COLO668 (cell line): Measurements from ENCODE around the gene TOGARAM2.

ENCODE experiments used
- DNase-seq: peaks from one replicate; lab custom pipeline; 2025; ENCODE audit not compliant: unreplicated experiment; lab: John Stamatoyannopoulos, UW

Gene TOGARAM2

DNA sequence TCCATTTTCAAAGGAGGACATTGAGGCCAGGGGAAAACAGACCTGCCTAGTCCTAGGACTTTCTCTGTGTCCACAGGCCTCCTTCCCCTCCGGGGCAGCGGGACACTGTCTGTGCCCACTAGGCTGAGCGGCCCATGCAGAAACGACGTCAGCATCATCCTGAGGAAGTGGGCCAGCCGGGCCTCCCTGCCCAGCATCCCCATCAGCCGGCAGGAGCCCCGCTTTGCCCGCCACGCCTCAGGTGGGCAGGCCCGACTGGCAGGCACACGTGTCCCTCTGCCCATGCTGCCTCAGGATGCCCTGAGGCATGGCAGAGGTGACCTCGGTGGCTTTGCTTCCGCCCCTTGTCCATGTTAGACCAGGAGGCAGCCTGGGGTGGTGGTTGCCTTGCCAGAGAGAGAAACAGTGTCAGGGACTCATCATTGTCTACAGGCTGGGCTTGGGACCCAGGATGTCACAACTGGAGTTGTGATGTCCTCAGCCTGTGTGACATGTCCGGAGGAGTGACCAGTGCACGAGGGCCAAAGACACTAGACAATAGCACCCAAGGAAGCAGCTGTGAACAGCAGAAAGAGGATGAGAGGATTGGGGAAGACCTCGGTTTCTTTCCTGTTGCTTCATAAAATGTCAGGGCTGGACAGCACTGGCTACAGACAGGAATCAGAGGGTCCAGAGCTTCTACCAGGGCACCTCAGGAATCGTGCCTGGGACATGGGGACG is 36.8 kb downstream of the TOGARAM2 start:
- no peak for DNase-seq

DNA sequence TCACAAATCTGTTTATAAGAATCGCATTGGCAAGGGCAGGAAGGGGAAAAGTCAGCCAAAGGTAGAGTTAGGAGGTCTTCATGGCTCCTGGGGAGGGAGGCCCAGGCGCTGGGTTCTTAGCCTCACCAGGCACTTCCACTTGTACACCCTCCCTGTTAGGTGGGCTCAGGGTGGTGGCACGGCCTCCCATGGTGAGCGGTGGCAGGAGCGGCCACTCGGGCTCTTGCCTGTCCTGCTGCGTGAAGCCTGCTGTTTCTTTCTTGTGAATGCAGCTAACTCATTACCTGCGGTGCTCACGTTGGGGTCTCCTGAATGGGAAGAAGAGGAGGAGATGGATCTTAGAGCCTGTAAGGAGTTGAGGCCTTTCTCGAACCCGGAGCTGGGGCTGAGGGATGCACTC is 40.8 kb downstream of the TOGARAM2 start:
- DNase-seq: no peak

DNA sequence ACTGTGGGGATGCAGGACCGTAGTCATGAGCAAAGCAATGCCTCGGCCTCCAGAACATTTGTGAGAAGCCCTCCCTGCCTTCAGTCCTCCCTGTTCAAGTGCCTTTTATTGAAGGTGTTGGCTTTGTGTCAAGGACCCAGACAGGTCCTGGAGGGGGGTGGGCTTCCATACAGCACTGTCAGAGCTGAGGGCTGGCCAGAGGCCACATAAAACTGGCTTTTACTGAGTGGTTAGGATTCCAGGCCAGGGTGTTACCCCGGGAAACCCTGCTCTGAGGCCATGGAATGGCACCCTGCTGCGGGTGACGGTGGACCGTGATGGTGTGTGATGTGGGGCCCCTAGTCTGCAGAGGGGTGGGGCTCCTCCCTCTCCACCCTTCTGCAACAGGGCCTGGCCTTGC is 41.6 kb downstream of the TOGARAM2 start:
- no peak for DNase-seq

DNA sequence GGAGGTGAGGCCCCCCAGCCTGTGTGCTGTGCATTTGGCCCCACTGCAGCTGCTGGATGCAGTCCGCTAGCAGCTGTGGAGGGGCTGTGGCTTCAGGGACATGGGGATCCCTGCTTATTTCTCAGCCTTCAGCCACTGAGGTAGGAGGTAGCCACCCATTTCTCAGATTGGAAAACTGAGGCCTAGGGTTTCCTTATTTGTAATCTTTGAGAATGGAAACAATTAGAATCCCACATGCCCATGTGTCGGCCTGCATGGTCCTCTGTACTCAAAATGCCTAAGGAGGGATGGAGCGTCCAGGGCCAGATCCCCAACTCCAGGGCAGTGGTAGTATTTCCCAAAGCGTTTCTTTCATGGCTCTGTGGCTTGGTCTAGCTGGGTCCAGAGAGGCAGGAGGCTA is 42.1 kb downstream of the TOGARAM2 start:
- no peak for DNase-seq

DNA sequence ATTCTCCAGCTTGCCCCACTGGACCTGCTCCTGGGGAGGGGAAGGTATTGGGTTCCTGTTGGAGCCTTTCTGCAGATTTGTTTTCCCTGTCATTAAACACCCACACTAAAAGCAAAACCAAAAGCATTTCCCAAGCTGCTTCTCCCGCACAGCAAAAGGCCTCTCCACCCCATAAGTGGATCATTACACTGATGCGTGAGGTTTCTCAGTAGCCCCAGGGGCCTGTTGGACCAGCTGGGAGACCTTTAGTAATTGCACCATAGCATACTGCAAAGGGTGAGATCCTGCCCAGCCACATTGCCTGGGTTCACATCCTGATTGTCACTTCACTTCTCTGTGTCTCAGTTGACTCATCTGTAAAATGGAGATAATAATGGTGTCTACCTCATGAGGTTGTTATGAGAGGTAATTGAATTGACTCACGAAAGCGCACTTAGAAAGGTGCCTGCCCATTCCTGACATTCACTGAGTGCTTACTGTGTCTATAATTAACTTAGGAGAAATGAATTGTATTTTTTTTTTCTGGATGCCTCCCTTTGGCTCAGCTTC is 43.9 kb downstream of the TOGARAM2 start:
- no peak for DNase-seq

DNA sequence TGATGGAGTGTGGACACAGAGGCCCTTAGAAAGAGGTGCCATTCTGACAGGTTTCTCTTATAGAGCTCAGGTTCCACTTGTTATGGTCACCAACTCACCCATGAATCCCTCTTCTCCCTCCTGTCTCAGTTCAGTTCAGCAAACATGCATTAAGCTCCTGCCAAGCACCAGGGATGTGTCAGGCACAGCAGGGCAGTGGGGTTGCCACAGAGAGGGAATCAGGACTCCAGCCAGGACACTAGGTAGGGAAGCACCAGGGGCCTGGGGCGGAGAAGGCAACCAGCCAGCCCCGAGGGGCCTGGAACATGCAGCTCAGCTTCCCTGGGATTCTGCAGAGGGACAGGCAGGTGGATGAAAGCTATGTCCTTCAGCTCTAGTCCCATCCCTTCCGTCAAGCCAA is 44.6 kb downstream of the TOGARAM2 start:
- no peak for DNase-seq

DNA sequence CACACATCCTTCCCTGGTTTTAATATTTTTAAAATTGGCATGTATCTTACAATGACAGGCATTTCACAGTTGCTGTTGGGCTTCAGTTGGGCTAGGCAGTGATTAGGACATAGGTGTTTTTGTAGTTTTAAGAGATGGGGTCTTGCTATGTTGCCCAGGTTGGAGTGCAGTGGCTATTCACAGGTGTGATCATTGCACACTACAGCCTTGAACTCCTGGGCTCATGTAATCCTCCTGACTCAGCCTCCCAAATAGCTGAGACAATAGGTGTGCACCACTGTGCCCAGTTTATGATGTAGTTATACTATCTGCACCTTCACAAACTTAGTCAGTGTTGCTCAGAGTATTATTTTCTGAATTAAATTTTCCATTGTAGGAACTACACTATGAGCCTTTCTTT is 49.9 kb downstream of the TOGARAM2 start:
- DNase-seq: no peak

DNA sequence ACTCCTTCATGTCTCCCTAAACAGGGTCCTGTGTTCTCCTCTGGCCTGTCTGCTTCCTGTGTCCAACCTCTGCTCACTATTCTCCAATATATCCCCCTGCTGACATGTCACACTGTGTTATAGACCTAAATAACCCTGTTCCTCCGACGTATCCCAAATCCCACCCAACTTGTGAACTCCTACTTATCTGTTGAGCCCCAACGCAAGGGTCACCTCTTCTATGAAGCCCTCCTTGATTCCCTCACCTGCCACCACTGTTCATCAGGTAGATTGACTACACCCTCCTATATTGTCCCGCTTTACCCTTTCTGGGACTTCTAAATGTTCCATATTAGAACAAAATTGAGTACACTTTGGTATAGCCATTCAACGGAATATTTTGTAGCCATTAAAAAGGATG is 51.1 kb downstream of the TOGARAM2 start:
- DNase-seq: no peak

DNA sequence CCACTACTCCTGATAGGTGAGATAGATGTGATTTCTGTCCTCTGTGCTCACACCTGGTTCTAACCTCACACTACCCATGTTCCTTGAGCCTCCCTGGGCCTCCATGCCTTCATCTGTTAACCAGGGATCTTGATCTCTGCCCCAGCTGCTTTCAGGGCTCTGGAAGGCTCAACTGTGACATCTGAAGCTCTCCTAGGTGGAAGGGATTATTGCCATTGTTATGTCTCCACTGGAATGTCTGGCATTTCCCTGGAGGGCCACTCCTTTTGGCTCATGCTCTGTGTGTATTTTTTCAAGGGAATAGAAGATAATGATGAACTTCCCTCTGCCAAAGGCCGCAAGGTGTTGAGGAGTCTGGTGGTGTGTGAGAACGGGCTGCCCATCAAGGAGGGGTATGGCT is 52.1 kb downstream of the TOGARAM2 start:
- DNase-seq: no peak

DNA sequence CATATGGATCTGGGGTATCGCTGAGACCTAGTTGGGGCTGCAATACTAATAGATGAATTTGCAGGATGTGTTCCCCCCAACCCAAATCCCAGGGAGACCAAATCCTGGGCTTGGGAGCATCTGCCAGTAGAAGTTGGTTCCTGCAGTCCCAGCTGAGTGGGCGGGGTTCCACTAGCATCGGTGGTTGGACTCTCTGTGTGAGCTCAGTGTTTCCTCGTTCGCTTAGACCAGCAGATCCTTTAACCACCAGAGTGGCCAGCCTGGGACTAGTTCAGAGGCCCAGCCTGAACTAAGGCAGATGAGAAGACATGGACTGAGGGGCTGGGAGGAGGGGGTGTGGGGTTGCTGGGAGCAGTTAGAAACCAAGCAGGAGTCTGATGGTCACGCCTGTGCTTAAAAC is 52.6 kb downstream of the TOGARAM2 start:
- no peak for DNase-seq

DNA sequence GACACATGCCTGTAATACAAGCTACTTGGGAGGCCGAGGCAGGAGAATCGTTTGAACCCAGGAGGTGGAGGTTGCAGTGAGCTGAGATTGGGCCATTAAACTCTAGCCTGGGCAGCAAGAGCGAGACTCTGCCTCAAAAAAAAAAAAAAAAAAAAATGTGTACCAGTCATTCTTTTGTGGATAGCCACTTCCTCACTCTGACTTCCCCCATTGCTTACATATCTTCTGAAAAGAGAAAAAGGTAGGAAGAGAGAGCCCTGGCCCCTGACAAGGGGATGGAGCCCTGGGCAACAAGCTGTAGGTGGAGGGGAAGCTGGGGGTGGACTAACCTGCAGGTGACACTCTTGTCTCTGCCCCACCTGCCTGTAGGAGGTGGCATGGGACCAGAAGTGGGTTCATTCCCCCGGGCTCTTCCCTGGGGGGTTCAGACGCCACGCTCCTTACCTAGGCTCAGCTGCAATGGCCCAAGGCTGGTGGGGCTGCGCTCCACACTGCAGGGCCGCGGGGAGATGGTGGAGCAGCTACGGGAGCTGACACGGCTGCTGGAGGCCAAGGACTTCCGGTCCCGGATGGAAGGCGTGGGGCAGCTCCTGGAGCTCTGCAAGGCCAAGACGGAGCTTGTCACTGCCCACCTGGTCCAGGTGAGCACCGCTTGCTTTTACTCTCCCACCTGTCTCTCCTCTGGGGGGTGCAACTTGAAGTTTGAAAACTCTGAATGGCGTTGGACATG is 54.1 kb downstream of the TOGARAM2 start:
- DNase-seq: no peak

DNA sequence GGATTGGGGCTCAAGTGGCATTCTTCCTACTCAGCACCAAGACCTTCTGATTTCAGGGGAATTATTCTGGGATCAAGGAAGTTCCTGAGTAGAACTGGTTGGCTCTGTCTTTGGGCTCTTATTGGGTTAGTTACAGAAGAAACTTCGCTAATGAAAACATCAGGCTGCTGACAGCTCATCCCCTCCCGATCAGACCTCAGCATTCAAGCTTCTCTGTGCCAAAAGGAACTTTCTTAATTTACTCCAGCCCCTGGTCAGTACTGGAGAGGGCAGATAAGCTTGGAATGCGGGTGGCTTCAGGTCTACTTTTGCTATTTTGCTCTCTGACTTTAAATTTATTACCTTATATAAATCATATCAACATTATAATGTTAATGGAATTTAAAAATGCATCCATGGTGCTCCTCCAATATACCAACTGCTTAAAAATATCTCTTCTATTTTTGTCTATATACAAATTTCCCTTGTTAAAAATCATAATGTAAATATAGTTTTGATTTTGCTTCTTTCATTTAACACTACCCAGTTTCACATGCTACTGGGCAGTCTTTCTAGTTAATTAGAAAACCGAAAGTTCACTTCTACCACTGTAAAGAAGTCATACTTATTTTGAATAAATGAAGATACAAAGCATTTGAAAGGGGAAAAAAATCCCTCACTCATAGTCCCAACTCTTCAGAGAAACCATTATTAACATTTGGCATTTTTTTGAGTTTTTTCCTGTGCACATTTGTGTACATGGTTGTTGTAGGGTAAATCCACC is 58.8 kb downstream of the TOGARAM2 start:
- no peak for DNase-seq

DNA sequence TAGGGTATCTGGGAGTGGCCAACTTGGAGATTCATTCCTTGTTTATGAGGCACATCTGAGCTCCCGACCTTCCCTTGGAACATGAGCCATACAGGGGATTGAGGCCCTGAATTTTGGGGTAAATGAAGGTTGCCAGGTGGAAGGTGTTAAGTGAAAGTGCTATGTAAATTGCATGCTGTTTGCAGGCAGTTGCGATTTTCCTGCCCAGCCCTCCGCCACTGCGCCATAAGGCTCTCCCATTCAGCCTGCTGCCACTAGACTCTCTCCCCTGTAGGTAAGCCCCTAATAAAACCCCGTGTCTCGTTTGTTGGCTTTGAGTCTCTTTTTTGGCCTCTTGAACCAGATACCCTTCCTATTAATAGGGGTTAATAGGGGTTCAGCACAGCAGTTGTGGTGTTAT is 59.5 kb downstream of the TOGARAM2 start:
- no peak for DNase-seq

DNA sequence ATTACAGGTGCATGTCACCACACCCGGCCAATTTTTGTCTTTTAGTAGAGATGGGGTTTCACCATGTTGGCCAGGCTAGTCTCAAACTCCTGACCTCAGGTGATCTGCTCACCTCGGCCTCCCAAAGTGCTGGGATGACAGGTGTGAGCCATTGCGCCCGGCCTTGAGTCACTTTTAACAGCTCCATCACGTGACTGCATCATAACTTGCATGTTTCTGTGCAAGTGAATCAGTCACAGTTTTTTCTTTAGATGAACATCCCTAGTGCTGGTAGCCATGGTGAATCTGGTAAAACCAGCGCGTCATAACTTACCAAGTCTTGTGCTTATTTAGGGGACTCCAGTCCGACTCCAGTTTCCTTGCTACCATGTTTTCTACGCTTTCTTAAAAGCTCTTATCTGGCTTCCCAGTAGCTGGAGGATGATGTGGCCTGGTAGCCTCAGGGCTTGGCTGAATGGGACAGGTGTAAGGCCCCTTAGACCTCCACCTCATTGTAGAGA is 60.1 kb downstream of the TOGARAM2 start:
- no peak for DNase-seq

DNA sequence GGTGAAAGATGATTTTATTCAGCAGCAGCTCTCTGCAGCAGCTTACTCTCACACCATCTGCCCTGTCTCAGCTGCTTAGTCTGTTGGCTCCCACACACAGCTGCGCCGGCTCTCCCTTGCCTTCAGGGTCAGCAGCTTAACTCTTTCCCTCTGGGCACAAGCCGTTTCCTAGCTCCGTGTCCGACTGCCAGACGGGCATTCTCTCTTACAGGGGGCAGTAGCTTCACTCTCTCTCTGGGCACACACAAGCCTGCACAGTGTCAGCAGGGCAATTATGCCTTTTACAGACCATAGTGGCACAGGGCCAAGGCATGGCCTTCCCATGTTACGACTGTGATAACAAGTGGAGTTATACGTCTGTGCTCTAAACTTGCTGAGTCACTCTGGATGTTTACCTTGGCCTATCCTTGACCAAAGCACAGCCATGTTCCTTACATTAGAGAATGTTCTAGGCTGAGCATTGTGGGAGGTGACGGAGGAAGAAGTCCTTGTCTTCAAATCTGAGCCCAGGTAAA is 61.5 kb downstream of the TOGARAM2 start:
- DNase-seq: peak; percentile 4

DNA sequence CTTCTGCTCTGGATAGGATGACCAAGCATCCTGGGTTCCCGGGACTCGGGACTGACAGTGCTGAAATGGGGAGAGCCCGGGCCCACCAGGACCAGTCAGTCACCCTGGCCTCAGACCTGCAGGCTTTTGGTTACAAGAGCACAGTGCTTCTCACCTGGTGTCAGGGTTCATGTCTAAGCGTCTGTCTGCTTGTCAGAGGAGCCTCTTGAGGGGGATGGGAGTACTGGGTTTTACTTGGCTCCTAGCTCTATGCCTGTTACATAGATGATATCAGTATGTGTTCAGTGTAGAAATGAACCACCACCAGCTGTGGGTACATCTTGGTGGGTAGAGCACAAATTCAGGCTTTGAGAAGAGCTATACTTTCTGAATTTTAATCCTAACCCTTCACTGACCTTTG is 63.4 kb downstream of the TOGARAM2 start:
- DNase-seq: no peak

DNA sequence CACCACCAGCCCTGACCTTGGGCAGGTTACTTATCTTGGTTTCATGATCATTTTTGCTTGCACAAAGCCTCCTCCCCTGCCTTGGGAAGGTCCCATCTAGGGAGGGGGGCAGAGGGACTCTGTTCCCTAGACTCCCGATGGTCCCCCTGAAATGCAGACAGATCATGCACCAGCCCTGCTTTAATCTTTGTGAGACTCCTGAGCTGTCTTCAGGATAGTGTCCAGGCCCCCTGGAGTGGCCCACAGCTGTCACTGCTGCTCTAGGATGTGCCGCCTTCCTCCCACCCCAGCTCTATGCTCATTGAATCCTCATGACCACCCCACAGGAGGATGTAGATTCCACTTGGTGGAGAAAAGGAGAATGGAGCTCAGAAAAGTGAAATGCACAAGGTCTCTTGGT is 65.2 kb downstream of the TOGARAM2 start:
- DNase-seq: no peak

DNA sequence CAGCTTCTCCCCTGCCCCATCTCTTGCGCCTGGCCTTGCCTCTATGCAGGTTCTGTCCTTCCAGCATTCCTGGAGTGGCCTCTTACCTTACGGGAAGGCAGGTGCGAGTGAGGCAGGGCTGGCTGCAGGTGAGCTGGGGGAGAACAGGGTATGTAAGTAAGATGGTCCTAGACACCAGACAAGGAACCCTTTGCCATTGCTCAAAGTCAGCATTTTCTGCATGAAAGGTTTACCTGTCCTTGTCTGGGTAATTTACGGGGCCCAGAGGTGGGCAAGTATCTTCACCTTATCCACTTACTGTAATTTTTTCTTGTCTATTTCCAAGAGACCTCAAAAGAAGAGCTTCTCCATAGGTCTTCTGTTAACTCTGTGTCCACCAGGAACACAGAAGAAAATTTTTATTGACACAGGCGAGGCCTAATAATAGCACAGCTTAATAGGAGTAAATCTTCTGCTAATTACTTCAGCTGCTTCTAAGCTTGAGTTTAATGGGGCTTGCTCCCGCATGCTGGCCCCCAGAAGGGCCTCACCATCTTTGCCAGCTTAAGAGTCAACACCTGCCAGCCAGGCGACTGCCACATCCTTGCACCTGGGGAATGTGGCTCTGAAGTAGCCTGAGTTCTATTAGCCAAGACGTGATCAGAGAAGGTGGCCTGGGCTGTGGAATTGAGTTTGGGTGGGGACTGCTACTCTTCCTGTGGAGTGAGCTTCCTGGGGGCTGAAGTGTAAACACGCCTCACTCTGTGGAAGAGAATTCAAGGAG is 66.2 kb downstream of the TOGARAM2 start:
- no peak for DNase-seq

DNA sequence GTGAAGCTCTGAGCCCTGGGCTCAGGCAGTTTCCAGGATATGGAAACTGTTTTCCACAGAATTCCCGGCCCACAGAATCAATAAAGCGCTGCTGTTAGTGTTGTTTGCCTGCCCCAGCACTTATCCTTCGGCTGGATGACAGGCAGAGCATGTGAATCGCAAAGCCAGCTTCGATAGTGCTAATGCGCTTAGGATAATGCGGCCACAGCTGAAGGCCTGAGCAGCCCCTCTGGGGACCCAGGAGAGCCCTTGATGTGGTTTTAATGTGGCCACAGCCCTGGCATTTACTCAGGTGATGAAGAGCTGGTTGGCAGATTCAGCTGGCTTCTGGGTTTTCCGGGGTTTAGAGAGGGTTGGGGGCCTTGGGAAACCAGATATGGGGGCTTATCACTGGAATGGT is 69.5 kb downstream of the TOGARAM2 start:
- DNase-seq: no peak

DNA sequence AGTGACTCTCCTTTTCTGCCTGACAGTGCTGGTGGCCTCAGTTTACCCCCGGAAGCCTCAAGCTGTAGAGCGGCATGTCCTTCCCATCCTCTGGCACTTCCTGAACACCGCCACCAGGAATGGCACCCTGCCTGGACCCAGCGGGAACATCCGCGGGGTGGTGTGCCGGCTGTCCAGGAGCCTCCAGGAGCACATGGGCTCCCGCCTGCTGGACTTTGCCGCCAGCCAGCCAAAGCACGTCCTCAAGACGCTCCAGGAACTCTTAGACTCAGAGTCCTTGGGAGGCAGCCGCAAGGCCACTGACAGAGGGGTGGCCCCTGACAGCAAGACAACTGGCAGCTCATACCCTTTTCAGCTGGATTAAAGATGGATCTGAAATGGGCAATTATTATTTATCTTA is 70.6 kb downstream of the TOGARAM2 start:
- no peak for DNase-seq

DNA sequence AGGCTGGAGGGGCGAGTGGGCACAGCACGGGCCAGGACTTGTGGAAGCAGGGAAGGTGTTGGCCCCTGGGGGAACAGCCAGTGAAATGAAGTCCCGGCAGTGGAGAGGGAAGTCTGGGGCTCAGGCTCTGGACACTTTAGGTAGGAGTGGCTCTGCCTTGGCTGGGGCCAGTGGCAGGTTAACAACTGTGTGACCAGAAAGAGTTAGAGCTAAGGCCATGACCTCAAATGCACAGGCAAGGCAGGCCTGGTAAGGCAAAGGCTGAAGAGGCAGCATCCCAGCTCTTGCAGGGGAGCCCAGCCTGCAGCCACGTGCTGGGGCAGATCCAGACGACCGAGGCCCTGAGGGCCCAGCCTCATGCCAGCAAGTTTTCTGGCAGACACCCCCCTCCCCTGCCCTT is 71.7 kb downstream of the TOGARAM2 start:
- no peak for DNase-seq
